Measurements from ENCODE around the gene WWC1. TPM values are rescaled to one million over a fixed set of nuclear protein-coding genes. Genes with fewer than 3 reads are reported as not detected.

The WWC1 gene
- polyA plus RNA-seq, 6 donors from 2014 or later, result 0.45 TPM; not detected in 5

Other genes with a start within 250 kb of the WWC1 start
- 10 to 100 TPM in 2 of 6 donors, 1 to 10 TPM in 4; 4.3 to 12.6 (median 9.6) TPM for gene RARS1, start 194.8 kb downstream of the WWC1 start, polyA plus RNA-seq (ENCODE audit: low read depth in 6 of 6)
- gene FBLL1, start 237.7 kb downstream of the WWC1 start, polyA plus RNA-seq (ENCODE audit: low read depth in 6 of 6), result not detected